SU-DHL-6 (cell line): Measurements from ENCODE around the gene ADPRHL1.

Experiments
- EZH2phosphoT487 ChIP-seq: fragments of 200-600 bp; sonication (generic), shearing (Covaris generic); conservative IDR thresholded peaks from 2 replicates; pipeline ENCODE4 v1.6.1; 2018; ENCODE audit warnings: mild to moderate bottlenecking, antibody characterized with exemption, low read length, moderate library complexity, mixed read lengths
- TF ChIP-seq, protein P1 (sequence below): fragments of 200-600 bp; sonication (generic); IDR thresholded peaks from one replicate; pipeline ENCODE4 v1.5.1; 2017; ENCODE audit warnings: antibody characterized with exemption, mild to moderate bottlenecking, low read length, moderate library complexity; ENCODE audit not compliant: insufficient read depth, poor library complexity, severe bottlenecking

DNA sequence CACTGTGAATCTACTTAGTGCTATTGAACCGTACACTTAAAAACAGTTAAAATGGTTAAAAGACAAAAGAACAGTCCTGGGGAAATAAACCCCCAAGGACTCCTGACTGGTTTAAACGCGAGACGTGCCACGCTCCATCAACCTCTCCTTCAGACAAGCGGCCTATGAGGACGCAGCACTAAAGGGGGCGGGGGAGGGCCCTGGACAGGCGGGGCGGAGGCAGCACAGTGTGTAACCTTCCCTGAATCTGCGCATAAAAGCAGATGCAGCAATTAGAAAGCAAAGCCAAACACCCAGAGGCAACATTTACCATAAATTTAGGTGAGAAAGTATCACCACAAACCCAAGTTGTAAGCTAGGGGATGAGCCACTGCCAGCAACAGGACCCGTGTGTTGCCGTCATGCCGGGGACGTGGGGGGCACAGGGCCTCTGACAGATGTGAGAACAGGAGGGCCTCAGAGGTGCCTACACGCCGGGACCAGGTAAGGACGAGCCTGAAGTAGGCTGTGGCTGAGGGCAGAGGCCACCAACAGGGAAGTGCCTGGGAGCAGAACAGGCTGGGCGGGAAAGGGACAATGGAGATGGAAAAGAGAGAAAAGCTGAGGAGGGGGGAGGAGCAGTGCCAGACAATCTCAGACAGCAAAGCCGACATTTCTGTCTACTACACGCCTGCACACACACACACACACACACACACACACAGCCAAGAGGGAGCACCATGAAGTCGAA lies 15.3 kb upstream of the ADPRHL1 start:
- TF ChIP-seq, protein P1, sequence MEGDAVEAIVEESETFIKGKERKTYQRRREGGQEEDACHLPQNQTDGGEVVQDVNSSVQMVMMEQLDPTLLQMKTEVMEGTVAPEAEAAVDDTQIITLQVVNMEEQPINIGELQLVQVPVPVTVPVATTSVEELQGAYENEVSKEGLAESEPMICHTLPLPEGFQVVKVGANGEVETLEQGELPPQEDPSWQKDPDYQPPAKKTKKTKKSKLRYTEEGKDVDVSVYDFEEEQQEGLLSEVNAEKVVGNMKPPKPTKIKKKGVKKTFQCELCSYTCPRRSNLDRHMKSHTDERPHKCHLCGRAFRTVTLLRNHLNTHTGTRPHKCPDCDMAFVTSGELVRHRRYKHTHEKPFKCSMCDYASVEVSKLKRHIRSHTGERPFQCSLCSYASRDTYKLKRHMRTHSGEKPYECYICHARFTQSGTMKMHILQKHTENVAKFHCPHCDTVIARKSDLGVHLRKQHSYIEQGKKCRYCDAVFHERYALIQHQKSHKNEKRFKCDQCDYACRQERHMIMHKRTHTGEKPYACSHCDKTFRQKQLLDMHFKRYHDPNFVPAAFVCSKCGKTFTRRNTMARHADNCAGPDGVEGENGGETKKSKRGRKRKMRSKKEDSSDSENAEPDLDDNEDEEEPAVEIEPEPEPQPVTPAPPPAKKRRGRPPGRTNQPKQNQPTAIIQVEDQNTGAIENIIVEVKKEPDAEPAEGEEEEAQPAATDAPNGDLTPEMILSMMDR = no peak
- TF ChIP-seq EZH2phosphoT487 = no peak
